ENCODE data around the gene SCML1. TPM values are rescaled to one million over a fixed set of nuclear protein-coding genes. Genes with fewer than 3 reads are reported as not detected.
"Not testable (repeated sequence)": the region's sequence is repeated elsewhere in the genome, so short reads cannot be mapped to it uniquely, and the experiment has no call there.

Gene SCML1
- total RNA-seq, 1 experiment from 2014 or later: 14.1 TPM

DNA sequence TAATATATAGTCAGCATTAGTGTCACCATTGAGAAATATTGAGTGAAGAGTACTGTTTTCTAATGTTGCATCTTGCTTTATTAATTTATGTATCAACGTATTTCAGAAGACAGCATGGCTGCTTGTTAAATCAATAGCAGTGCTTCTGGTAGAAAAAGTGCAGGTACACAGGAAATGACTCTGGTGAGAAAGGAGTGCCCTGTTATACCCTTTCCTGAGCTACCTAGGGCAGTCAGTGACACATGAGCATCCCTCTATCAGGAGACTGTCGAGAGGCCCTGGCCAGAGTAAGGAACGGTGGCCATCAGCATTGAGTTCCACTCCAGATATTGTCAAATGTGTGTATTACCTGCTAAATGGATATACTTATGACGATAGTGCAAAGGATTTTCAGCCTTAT is 42.1 kb downstream of the SCML1 start:
- Mint-ChIP-seq H3K36me3 (ENCODE audit: insufficient read depth, unreplicated experiment) (no peaks in the 10 kb centered on the region), H3K27me3 (ENCODE audit: insufficient read depth, unreplicated experiment) (no peaks in the 10 kb centered on the region), H3K9me3 (ENCODE audit: unreplicated experiment) (peaks cover 12% of the 10 kb centered on the region), H3K27ac (ENCODE audit: low read depth, unreplicated experiment) (no peak overlapping the region), H3K4me1 (ENCODE audit: insufficient read depth, unreplicated experiment) (no peaks in the 10 kb centered on the region), H3K4me3 (ENCODE audit: unreplicated experiment) (no peak overlapping the region)
- no peak for DNase-seq (ENCODE audit: unreplicated experiment)
- ChIA-PET CTCF (interaction anchor here (0.7 to 0.8 kb wide), 3 partner anchors 23 to 523 kb away, joined by 3 to 4 read pairs (median 3); no protein-coding TSS in a partner anchor), POLR2A (no interaction called here)
- no TSS peak for BruUV-seq (replicated peaks)
- TF ChIP-seq, protein P1, sequence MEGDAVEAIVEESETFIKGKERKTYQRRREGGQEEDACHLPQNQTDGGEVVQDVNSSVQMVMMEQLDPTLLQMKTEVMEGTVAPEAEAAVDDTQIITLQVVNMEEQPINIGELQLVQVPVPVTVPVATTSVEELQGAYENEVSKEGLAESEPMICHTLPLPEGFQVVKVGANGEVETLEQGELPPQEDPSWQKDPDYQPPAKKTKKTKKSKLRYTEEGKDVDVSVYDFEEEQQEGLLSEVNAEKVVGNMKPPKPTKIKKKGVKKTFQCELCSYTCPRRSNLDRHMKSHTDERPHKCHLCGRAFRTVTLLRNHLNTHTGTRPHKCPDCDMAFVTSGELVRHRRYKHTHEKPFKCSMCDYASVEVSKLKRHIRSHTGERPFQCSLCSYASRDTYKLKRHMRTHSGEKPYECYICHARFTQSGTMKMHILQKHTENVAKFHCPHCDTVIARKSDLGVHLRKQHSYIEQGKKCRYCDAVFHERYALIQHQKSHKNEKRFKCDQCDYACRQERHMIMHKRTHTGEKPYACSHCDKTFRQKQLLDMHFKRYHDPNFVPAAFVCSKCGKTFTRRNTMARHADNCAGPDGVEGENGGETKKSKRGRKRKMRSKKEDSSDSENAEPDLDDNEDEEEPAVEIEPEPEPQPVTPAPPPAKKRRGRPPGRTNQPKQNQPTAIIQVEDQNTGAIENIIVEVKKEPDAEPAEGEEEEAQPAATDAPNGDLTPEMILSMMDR (IDR thresholded peaks at IDR 0.05; ENCODE audit: unreplicated experiment): no peak
- intact Hi-C loops (cut with micrococcal nuclease): no loop called here

DNA sequence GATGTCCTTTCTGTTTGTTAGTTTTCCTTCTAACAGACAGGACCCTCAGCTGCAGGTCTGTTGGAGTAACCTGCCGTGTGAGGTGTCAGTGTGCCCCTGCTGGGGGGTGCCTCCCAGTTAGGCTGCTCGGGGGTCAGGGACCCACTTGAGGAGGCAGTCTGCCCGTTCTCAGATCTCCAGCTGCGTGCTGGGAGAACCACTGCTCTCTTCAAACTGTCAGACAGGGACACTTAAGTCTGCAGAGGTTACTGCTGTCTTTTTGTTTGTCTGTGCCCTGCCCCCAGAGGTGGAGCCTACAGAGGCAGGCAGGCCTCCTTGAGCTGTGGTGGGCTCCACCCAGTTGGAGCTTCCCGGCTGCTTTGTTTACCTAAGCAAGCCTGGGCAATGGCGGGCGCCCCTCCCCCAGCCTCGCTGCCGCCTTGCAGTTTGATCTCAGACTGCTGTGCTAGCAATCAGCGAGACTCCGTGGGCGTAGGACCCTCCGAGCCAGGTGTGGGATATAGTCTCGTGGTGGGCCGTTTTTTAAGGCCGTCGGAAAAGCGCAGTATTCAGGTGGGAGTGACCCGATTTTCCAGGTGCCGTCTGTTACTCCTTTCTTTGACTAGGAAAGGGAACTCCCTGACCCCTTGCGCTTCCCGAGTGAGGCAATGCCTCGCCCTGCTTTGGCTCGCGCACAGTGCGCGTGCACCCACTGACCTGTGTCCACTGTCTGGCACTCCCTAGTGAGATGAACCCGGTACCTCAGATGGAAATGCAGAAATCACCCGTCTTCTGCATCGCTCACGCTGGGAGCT is 49.5 kb downstream of the SCML1 start:
- H3K27me3 Mint-ChIP-seq (ENCODE audit: insufficient read depth, unreplicated experiment); intact Hi-C loops (cut with micrococcal nuclease); H3K36me3 Mint-ChIP-seq (ENCODE audit: insufficient read depth, unreplicated experiment); H3K4me1 Mint-ChIP-seq (ENCODE audit: insufficient read depth, unreplicated experiment); BruUV-seq (replicated peaks): not testable (repeated sequence)
- peak overlapping the region; percentile 70 for H3K4me3 Mint-ChIP-seq (ENCODE audit: unreplicated experiment)
- H3K27ac Mint-ChIP-seq (ENCODE audit: low read depth, unreplicated experiment): peak overlapping the region; percentile 49
- ChIA-PET POLR2A (interaction anchor here (0.5 to 0.7 kb wide), 3 partner anchors 8 to 560 kb away, joined by 3 to 5 read pairs (median 3); no protein-coding TSS in a partner anchor), CTCF (interaction anchor here (0.6 to 2.8 kb wide), 7 partner anchors 11 to 1216 kb away, joined by 3 to 14 read pairs (median 6); no protein-coding TSS in a partner anchor)
- DNase-seq (ENCODE audit: unreplicated experiment): peak; percentile 24
- H3K9me3 Mint-ChIP-seq (ENCODE audit: unreplicated experiment): peaks cover 11% of the 10 kb centered on the region

DNA sequence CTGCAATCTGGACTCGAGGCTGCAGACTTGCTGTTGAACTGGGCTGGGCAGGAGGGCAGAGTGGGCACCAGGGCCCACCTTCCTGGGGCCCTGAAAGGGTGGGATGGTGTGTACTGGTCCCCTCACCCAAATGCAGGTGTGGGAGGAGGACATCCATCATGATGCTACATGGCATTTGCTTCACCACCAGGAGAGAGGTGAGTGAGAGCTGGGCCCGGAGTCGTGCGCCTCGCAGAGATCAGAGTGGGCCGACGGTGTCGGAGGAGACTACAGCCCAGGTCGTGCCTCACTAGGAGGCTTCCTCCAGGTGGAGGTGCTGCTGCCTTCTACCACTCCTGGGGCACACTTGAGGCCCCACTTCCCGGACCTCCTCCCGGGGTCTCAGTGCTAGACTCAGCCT is 50.3 kb downstream of the SCML1 start:
- no peak overlapping the region for H3K27ac Mint-ChIP-seq (ENCODE audit: low read depth, unreplicated experiment)
- DNase-seq (ENCODE audit: unreplicated experiment): no peak
- ChIA-PET CTCF (interaction anchor here (0.6 to 2.8 kb wide), 19 partner anchors 11 to 1222 kb away, joined by 3 to 19 read pairs (median 3); no protein-coding TSS in a partner anchor), POLR2A (interaction anchor here (0.5 to 0.7 kb wide), 3 partner anchors 8 to 90 kb away, joined by 3 to 5 read pairs (median 3); no protein-coding TSS in a partner anchor)
- H3K27me3 Mint-ChIP-seq (ENCODE audit: insufficient read depth, unreplicated experiment): no peaks in the 10 kb centered on the region
- H3K36me3 Mint-ChIP-seq (ENCODE audit: insufficient read depth, unreplicated experiment): no peaks in the 10 kb centered on the region
- intact Hi-C loops (cut with micrococcal nuclease): no loop called here
- H3K4me1 Mint-ChIP-seq (ENCODE audit: insufficient read depth, unreplicated experiment): no peaks in the 10 kb centered on the region
- H3K4me3 Mint-ChIP-seq (ENCODE audit: unreplicated experiment): peak overlapping the region; percentile 70
- TF ChIP-seq, protein P1 (IDR thresholded peaks at IDR 0.05; ENCODE audit: unreplicated experiment): no peak
- no TSS peak for BruUV-seq (replicated peaks)
- H3K9me3 Mint-ChIP-seq (ENCODE audit: unreplicated experiment): peaks cover 14% of the 10 kb centered on the region

DNA sequence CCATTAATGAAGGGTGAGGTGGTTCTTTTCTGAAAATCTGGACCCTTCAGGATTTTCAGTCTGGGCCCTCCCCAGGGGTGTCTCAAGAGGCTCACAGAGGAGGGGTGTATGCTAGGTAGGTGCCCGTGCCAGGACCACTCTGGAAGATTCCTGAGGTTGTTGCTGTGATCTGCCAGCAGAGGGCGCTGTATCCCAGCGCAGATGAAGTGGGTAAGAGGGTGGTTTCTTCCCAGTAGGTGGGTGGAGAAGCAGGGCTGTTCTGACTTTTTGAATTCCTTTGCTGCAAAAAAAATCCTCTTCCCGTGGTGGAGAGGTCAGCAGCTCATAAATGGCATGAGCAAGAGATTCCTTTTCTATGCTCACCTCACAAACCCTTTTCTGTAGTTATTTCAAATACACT is 51.1 kb downstream of the SCML1 start:
- Mint-ChIP-seq H3K9me3 (ENCODE audit: unreplicated experiment) (peaks cover 14% of the 10 kb centered on the region), H3K36me3 (ENCODE audit: insufficient read depth, unreplicated experiment) (no peaks in the 10 kb centered on the region), H3K27ac (ENCODE audit: low read depth, unreplicated experiment) (no peak overlapping the region), H3K4me1 (ENCODE audit: insufficient read depth, unreplicated experiment) (no peaks in the 10 kb centered on the region), H3K4me3 (ENCODE audit: unreplicated experiment) (peak overlapping the region; percentile 11), H3K27me3 (ENCODE audit: insufficient read depth, unreplicated experiment) (no peaks in the 10 kb centered on the region)
- no TSS peak for BruUV-seq (replicated peaks)
- ChIA-PET POLR2A (interaction anchor here (0.6 kb wide), 1 partner anchor 81 kb away, joined by 3 read pairs; no protein-coding TSS in a partner anchor), CTCF (interaction anchor here (0.6 to 2.8 kb wide), 24 partner anchors 10 to 1544 kb away, joined by 3 to 19 read pairs (median 4); no protein-coding TSS in a partner anchor)
- intact Hi-C loops (cut with micrococcal nuclease): loop anchor here (1.0 kb wide), 1 partner anchor 422 kb away; no protein-coding TSS in a partner anchor
- TF ChIP-seq, protein P1 (IDR thresholded peaks at IDR 0.05; ENCODE audit: unreplicated experiment): peak; percentile 82
- DNase-seq (ENCODE audit: unreplicated experiment): peak; percentile 43
